Neural crest cell (in vitro differentiated cells): ENCODE measurements around the gene NBDY. TPM values are rescaled to one million over a fixed set of nuclear protein-coding genes. Genes with fewer than 3 reads are reported as not detected.

Experiments
- DNase-seq: peaks from one replicate; pipeline ENCODE4 v3.0.0; 2021; ENCODE audit warnings: low read depth, mixed read lengths, low spot score
- H3K27ac Mint-ChIP-seq: one replicate; pipeline ENCODE4 v1.8.0; 2021; ENCODE audit warnings: mild to moderate bottlenecking, mixed read lengths; ENCODE audit not compliant: unreplicated experiment
- H3K27me3 Mint-ChIP-seq: 2 replicates; pipeline ENCODE4 v1.8.0; 2021; ENCODE audit warnings: low read depth, mild to moderate bottlenecking, mixed read lengths
- H3K36me3 Mint-ChIP-seq: 2 replicates; pipeline ENCODE4 v1.8.0; 2021; ENCODE audit warnings: low read depth, mild to moderate bottlenecking, mixed read lengths
- H3K4me1 Mint-ChIP-seq: 2 replicates; pipeline ENCODE4 v1.8.0; 2021; ENCODE audit warnings: mixed read lengths
- H3K4me3 Mint-ChIP-seq: one replicate; pipeline ENCODE4 v1.8.0; 2021; ENCODE audit warnings: mild to moderate bottlenecking, mixed read lengths
- H3K9me3 Mint-ChIP-seq: 2 replicates; pipeline ENCODE4 v1.8.0; 2021; ENCODE audit warnings: mixed read lengths
- total RNA-seq: library from RNA; stranded (reverse); gene quantifications from 2 replicates; pipeline ENCODE4 v1.2.1, GENCODE V29; 2021
- TF ChIP-seq, protein P1 (sequence below): fragments of 200-600 bp; sonication (generic); conservative IDR thresholded peaks from 2 replicates; pipeline ENCODE4 v1.5.0; 2021; ENCODE audit warnings: antibody characterized with exemption, mild to moderate bottlenecking

NBDY gene
- total RNA-seq, 1 donor from 2014 or later: 56.8 TPM

DNA sequence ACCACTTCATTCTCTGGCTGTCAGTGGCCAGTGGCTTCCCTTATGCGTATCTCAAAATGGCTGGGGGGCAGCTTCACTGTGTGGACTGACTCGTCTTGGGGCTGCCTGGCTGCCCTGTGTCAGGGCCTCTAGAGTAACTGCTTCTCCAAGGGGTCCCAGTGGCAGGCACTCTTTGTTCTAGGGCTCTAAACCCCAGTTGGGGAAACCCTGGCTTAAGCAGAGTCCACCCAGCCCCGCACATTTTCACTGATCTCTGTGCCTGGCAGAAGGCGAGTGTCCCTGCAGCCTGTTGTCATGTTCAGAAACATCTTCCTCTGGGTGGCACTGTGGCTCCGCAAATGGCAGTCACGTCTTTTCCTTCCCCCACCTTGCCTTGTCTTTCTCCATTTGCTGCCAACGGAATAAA, 59.7 kb downstream of the NBDY start:
- Mint-ChIP-seq H3K9me3 (peaks cover 6% of the 10 kb centered on the region), H3K4me1 (peaks cover 17% of the 10 kb centered on the region), H3K27ac (no peak overlapping the region), H3K4me3 (no peak overlapping the region), H3K27me3 (no peaks in the 10 kb centered on the region), H3K36me3 (peaks cover 36% of the 10 kb centered on the region)
- DNase-seq: no peak
- TF ChIP-seq, protein P1, sequence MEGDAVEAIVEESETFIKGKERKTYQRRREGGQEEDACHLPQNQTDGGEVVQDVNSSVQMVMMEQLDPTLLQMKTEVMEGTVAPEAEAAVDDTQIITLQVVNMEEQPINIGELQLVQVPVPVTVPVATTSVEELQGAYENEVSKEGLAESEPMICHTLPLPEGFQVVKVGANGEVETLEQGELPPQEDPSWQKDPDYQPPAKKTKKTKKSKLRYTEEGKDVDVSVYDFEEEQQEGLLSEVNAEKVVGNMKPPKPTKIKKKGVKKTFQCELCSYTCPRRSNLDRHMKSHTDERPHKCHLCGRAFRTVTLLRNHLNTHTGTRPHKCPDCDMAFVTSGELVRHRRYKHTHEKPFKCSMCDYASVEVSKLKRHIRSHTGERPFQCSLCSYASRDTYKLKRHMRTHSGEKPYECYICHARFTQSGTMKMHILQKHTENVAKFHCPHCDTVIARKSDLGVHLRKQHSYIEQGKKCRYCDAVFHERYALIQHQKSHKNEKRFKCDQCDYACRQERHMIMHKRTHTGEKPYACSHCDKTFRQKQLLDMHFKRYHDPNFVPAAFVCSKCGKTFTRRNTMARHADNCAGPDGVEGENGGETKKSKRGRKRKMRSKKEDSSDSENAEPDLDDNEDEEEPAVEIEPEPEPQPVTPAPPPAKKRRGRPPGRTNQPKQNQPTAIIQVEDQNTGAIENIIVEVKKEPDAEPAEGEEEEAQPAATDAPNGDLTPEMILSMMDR: no peak

DNA sequence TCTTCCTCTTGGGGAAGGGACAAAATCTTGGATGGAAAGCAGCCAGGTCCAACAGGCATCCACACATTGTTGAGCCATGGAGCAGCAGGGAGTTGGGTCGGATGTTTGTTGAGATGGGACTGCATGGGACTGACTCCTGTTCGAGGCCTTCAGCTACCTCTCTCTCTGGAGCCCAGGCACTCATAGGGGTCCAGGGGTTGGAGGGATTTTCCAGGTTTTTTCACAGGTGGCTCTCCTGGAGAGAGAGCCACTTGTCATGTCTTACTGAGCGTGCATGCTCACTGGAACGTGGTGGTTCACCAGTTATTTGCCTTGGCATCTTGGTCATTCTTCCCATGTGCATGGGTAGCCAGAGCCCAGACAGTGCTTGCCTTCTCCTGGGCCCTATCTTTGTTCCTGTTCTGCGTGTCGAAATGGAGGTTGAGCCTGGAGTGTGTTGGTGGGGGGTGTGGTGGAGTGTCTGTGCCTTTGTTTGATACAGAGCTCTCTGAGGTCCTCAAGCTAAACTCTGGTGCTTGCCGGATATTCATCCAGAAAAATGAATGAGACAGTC, 60.6 kb downstream of the NBDY start:
- Mint-ChIP-seq H3K36me3 (peaks cover 39% of the 10 kb centered on the region), H3K4me3 (no peak overlapping the region), H3K27me3 (no peaks in the 10 kb centered on the region), H3K9me3 (peaks cover 6% of the 10 kb centered on the region), H3K27ac (no peak overlapping the region), H3K4me1 (peaks cover 17% of the 10 kb centered on the region)
- no peak for DNase-seq
- TF ChIP-seq, protein P1: no peak

DNA sequence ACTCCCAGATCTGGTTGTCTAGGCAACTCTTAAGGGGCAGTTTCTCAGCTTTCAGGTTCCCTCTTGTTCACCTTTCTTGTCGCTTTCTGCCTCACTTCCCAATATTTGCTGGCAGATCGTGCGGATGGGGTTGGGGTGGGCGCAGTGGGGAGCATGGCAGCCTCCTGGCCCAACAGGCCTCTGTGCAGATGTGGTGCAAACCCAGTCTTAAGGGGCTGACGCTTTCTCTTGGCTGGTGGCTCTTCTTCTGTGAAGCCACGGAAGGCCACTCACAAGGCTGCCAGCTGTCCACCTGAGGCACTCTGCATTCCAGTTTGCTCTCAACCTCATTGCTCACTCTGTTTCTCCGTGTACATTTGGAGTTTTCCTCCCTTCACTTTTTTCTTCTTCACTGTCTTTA, 61.7 kb downstream of the NBDY start:
- TF ChIP-seq, protein P1: no peak
- no peak overlapping the region for H3K27ac Mint-ChIP-seq
- peaks cover 4% of the 10 kb centered on the region for H3K9me3 Mint-ChIP-seq
- peaks cover 10% of the 10 kb centered on the region for H3K4me1 Mint-ChIP-seq
- no peak overlapping the region for H3K4me3 Mint-ChIP-seq
- H3K27me3 Mint-ChIP-seq: no peaks in the 10 kb centered on the region
- H3K36me3 Mint-ChIP-seq: peaks cover 35% of the 10 kb centered on the region
- DNase-seq: no peak

- peaks cover 3% of the 10 kb centered on the region for H3K9me3 Mint-ChIP-seq
These were observed 62.4 kb downstream of the NBDY start for GRCh38 chrX:56791456-56791855.

DNA sequence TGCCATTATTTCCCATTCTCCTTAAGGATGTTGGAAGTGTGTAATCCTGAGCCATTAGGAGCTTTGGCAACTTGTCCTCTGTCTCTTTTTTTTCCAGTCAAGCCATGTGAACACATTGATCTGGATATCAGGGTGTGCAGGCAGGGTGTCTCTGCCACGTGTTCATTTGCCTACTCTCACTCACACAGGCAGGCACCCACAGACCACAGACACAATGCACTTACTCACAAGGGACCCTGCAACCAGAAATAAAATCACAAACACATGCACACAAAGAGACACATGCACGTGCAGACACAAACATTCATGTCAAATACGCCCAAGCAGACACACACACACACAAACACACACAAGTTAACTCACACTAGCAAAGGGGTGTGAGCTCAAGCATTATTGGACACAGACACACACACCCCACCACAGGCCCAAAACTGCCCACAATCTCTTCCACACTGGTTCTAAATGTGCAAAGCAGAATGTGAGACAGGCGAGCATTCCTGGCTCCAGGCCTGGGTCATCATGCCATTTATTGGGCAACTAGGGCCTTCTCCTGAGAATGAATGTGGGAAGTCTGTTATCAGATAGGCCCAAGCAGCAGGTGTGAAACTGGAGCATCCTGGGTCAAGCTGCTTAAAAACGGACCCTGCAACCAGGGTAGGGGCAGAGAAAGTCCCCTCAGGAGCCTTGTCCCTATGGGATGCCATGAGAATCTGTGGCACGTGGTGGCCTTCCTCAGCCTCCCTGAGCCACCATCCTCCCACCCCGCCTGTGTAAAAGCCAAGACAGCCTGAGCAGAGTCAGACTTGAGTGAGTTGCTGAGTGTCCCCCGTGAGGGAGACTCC, 63.4 kb downstream of the NBDY start:
- Mint-ChIP-seq H3K27me3 (no peaks in the 10 kb centered on the region), H3K9me3 (peaks cover under 1% of the 10 kb centered on the region), H3K4me1 (peaks cover 6% of the 10 kb centered on the region), H3K36me3 (peaks cover 34% of the 10 kb centered on the region), H3K4me3 (no peak overlapping the region), H3K27ac (no peak overlapping the region)
- TF ChIP-seq, protein P1: no peak
- DNase-seq: no peak

More at GRCh38 chrX:56791456-56791855, 62.4 kb downstream of the NBDY start:
- Mint-ChIP-seq H3K27ac (no peak overlapping the region), H3K4me3 (no peak overlapping the region), H3K4me1 (peaks cover 12% of the 10 kb centered on the region), H3K27me3 (no peaks in the 10 kb centered on the region), H3K36me3 (peaks cover 35% of the 10 kb centered on the region)
- DNase-seq: no peak
- TF ChIP-seq, protein P1: no peak
